ENCODE data around the gene TSPAN9.

TSPAN9 gene

GRCh38 chr12:3083921-3084347 is 6.8 kb downstream of the TSPAN9 start:
- in situ Hi-C loops (cut with HindIII; ENCODE audit: low sequenced_read_pairs), result no loop called here
- H3K4me3 ChIP-seq (ENCODE audit: low read depth, low read length), result no peak overlapping the region
- no peak for TF ChIP-seq CTCF (IDR thresholded peaks at IDR 0.05; ENCODE audit: low read depth, low read length, missing control alignments)
- no peak for DNase-seq (ENCODE audit: low read depth)

- TF ChIP-seq CTCF (IDR thresholded peaks at IDR 0.05; ENCODE audit: low read depth, low read length, missing control alignments), result no peak
- no peak for DNase-seq (ENCODE audit: low read depth)
- H3K4me3 ChIP-seq (ENCODE audit: low read depth, low read length), result no peak overlapping the region
- in situ Hi-C loops (cut with HindIII; ENCODE audit: low sequenced_read_pairs), result no loop called here
These were observed 7.6 kb downstream of the TSPAN9 start for GRCh38 chr12:3084742-3085141.

- no peak for TF ChIP-seq CTCF (IDR thresholded peaks at IDR 0.05; ENCODE audit: low read depth, low read length, missing control alignments)
- no peak for DNase-seq (ENCODE audit: low read depth)
- in situ Hi-C loops (cut with HindIII; ENCODE audit: low sequenced_read_pairs), result no loop called here
- no peak overlapping the region for H3K4me3 ChIP-seq (ENCODE audit: low read depth, low read length)
These were observed 8.4 kb downstream of the TSPAN9 start for GRCh38 chr12:3085341-3086139.

DNA sequence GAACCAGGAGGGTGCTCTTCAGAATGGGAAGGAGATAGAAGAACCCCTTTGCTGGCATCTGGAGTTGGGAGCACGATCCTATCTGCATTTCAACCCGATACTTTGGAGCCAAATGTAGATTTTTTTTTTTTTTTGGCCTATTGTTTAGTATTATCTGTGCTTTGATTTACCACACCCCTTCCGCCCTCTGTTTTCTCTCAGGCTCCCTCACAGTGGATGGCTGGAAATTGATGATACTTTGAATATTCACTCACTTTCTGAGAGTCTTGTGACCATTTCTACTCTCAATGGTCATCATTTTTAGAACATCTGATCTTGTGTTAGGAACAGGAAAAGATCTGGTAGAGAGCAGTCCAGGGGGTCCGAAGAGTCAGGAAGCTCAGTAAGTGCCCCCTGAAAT is 9.0 kb downstream of the TSPAN9 start:
- no peak overlapping the region for H3K4me3 ChIP-seq (ENCODE audit: low read depth, low read length)
- in situ Hi-C loops (cut with HindIII; ENCODE audit: low sequenced_read_pairs), result no loop called here
- no peak for DNase-seq (ENCODE audit: low read depth)
- TF ChIP-seq CTCF (IDR thresholded peaks at IDR 0.05; ENCODE audit: low read depth, low read length, missing control alignments), result no peak

- in situ Hi-C loops (cut with HindIII; ENCODE audit: low sequenced_read_pairs), result no loop called here
These were observed 9.6 kb downstream of the TSPAN9 start for GRCh38 chr12:3086729-3087323.

More at GRCh38 chr12:3086729-3087323, 9.6 kb downstream of the TSPAN9 start:
- no peak for TF ChIP-seq CTCF (IDR thresholded peaks at IDR 0.05; ENCODE audit: low read depth, low read length, missing control alignments)
- H3K4me3 ChIP-seq (ENCODE audit: low read depth, low read length), result no peak overlapping the region
- no peak for DNase-seq (ENCODE audit: low read depth)
